ENCODE data around the gene TPP1. TPM values are rescaled to one million over a fixed set of nuclear protein-coding genes. Genes with fewer than 3 reads are reported as not detected.

Gene TPP1
- total and polyA plus RNA-seq, 9 of the 15 experiments (the other 6 are each of a cell fraction or from before 2014, with no cell fraction given), result 7.5 to 75.8 (median 15.7) TPM

DNA sequence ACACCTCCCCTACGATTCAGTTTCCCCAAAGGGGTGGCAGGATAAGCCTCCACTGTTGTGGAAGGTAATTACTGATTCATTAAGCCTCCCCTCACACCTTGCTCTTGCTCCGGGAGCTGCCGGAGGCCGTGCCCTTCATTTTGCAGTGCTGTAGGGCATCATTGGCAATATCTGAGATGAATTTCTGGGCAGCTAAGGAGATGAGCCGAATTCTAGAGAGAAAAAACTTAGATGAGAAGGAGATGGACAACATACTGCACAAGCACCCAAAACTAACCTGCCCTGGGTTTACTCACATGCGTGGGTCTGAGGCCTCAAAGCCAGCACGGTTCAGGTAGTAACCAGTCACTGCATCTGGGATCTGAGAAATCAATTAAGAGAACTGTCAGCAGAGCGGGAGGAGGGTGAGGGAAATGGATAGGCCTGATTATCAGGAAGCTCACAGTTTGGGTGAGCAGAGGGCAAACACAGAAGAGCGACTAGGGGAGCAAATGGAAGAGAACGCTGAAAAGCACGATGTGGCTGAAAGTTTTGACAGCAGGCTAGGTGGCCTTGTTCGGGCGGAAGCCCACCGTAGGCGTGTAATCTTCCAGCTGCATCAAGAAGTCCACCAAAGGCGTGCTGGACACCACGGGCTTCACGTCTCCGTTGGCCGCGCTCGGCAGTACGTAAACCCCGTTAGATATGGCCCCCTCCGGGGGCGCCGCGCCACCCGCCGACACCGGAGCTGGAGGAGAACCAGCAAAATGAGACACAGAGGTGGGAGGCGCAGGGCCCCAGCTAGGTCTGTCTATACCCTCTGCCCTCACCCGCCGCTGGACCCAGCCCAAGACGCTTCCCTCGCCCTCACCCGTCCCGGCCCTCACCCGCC is 7.9 kb downstream of the TPP1 start (continued):
- TF ChIP-seq MBD2 (IDR thresholded peaks at IDR 0.05; ENCODE audit: borderline replicate concordance, low read depth) (no peak), RNF2 (IDR thresholded peaks at IDR 0.05) (no peak), ZNF655 (CRISPR knock-in tag; IDR thresholded peaks at IDR 0.05) (no peak), RBFOX2 (IDR thresholded peaks at IDR 0.05; ENCODE audit: low read depth, low read length) (no peak), ZNF197 (CRISPR knock-in tag; IDR thresholded peaks at IDR 0.05; ENCODE audit: low read depth) (no peak), TFE3 (CRISPR knock-in tag; IDR thresholded peaks at IDR 0.05) (0 out of 2 replicates have a peak, but pooled peaks have one; percentile 1), HINFP (tag; conservative IDR thresholded peaks at IDR 0.05; ENCODE audit: low read depth) (no peak), PURB (CRISPR knock-in tag; IDR thresholded peaks at IDR 0.05; ENCODE audit: low read depth) (no peak), JUND (IDR thresholded peaks at IDR 0.05; ENCODE audit: borderline replicate concordance, low read depth, low read length) (no peak), JUND (tag; IDR thresholded peaks at IDR 0.05; ENCODE audit: borderline replicate concordance, low read depth, low read length) (no peak), ZNF583 (CRISPR knock-in tag; IDR thresholded peaks at IDR 0.05) (no peak), SIX5 (IDR thresholded peaks at IDR 0.05; ENCODE audit: borderline replicate concordance in 1 of 2, insufficient read depth in 1 of 2, low read depth in 1 of 2, low read length in 2 of 2) (no peak), FOXA3 (CRISPR knock-in tag; conservative IDR thresholded peaks at IDR 0.05 in 1 of 2, IDR thresholded peaks at IDR 0.05 in 1 of 2) (no peak), TAF9B (IDR thresholded peaks at IDR 0.05; ENCODE audit: partially characterized antibody) (no peak), ZNF436 (CRISPR knock-in tag; IDR thresholded peaks at IDR 0.05) (no peak), ZNF707 (CRISPR knock-in tag; conservative IDR thresholded peaks at IDR 0.05) (no peak), LEF1 (IDR thresholded peaks at IDR 0.05) (no peak), ZBTB9 (CRISPR knock-in tag; IDR thresholded peaks at IDR 0.05) (peak; percentile 81; the same call in 1 of the 2 replicates)
- TF ChIP-seq, protein P1, sequence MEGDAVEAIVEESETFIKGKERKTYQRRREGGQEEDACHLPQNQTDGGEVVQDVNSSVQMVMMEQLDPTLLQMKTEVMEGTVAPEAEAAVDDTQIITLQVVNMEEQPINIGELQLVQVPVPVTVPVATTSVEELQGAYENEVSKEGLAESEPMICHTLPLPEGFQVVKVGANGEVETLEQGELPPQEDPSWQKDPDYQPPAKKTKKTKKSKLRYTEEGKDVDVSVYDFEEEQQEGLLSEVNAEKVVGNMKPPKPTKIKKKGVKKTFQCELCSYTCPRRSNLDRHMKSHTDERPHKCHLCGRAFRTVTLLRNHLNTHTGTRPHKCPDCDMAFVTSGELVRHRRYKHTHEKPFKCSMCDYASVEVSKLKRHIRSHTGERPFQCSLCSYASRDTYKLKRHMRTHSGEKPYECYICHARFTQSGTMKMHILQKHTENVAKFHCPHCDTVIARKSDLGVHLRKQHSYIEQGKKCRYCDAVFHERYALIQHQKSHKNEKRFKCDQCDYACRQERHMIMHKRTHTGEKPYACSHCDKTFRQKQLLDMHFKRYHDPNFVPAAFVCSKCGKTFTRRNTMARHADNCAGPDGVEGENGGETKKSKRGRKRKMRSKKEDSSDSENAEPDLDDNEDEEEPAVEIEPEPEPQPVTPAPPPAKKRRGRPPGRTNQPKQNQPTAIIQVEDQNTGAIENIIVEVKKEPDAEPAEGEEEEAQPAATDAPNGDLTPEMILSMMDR (IDR thresholded peaks at IDR 0.05 in 2 of 3, conservative IDR thresholded peaks at IDR 0.05 in 1 of 3; ENCODE audit: insufficient read depth in 2 of 3, low read depth in 1 of 3, low read length in 3 of 3), result no peak

Measured in K562 (cell line).